ENCODE data around the gene TNS1. TPM values are rescaled to one million over a fixed set of nuclear protein-coding genes. Genes with fewer than 3 reads are reported as not detected.

The TNS1 gene
- total RNA-seq, 1 donor from 2014 or later: 25.1 TPM

DNA sequence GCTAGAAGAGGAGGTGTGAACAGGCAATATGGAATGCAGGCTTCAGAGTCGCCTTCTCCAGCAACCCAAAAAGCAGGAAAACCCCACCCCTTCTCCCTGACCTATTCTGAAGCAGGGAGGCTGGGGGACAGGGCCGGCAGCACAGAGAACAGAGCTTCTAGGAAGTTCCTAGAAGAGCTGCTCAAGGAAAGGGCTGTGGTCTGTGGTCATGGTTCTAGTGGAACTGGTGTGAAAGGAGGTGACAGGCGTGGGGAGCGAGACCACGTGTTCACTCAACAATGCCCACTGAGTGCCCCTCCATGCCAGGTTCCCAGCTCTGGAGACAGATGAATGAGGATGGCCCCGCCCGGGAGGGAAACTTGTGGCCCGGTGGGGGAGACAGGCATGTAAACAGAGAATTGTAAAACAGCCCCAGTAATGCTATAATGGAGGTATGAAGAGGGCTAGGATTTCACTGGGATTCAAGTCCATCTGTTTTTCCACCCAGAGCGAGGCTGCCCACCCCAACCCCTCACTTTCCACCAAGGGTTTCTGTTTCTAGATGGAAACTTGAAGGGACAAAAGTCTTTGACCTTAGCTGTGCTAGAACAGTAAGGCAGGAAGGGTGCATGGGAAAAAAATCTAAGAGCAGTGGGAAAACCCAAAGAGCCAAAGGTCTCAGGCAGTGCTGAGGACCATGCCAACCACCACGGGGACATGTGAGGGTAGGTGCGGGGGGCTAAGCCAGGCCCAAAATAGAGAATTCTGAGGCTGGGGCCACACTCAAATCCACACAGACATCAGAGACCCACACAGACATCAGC is 71.8 kb downstream of the TNS1 start:
- no peak for DNase-seq (ENCODE audit: low read depth)
- TF ChIP-seq, protein P1, sequence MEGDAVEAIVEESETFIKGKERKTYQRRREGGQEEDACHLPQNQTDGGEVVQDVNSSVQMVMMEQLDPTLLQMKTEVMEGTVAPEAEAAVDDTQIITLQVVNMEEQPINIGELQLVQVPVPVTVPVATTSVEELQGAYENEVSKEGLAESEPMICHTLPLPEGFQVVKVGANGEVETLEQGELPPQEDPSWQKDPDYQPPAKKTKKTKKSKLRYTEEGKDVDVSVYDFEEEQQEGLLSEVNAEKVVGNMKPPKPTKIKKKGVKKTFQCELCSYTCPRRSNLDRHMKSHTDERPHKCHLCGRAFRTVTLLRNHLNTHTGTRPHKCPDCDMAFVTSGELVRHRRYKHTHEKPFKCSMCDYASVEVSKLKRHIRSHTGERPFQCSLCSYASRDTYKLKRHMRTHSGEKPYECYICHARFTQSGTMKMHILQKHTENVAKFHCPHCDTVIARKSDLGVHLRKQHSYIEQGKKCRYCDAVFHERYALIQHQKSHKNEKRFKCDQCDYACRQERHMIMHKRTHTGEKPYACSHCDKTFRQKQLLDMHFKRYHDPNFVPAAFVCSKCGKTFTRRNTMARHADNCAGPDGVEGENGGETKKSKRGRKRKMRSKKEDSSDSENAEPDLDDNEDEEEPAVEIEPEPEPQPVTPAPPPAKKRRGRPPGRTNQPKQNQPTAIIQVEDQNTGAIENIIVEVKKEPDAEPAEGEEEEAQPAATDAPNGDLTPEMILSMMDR (conservative IDR thresholded peaks at IDR 0.05; ENCODE audit: low read depth, low read length): no peak
- H3K4me3 ChIP-seq (ENCODE audit: low read depth, low read length): no peak overlapping the region

- DNase-seq (ENCODE audit: low read depth): no peak
- TF ChIP-seq, protein P1 (conservative IDR thresholded peaks at IDR 0.05; ENCODE audit: low read depth, low read length): no peak
- H3K4me3 ChIP-seq (ENCODE audit: low read depth, low read length): no peak overlapping the region
Observed at GRCh38 chr2:217929757-217930707, 72.8 kb downstream of the TNS1 start.

DNA sequence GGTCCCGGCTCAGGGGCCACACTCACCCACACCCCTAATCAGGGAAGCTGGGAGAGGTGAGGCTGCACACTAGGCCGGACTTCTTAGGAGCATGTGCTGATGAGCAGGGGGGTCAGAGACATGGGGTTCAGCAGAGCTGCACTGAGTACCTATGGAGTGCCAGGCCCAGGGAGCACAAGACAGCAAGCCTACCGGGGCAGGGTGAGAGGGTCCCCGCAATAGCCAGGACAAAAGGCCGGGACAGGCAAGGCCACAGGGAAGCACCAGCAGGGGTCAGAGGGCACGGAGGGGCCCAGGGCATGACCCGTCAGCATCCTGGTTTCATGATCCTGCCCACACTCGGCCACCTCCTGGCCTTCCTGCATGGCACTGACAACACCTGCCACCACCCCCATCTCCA is 73.5 kb downstream of the TNS1 start:
- TF ChIP-seq, protein P1 (conservative IDR thresholded peaks at IDR 0.05; ENCODE audit: low read depth, low read length): no peak
- DNase-seq (ENCODE audit: low read depth): no peak
- no peak overlapping the region for H3K4me3 ChIP-seq (ENCODE audit: low read depth, low read length)

DNA sequence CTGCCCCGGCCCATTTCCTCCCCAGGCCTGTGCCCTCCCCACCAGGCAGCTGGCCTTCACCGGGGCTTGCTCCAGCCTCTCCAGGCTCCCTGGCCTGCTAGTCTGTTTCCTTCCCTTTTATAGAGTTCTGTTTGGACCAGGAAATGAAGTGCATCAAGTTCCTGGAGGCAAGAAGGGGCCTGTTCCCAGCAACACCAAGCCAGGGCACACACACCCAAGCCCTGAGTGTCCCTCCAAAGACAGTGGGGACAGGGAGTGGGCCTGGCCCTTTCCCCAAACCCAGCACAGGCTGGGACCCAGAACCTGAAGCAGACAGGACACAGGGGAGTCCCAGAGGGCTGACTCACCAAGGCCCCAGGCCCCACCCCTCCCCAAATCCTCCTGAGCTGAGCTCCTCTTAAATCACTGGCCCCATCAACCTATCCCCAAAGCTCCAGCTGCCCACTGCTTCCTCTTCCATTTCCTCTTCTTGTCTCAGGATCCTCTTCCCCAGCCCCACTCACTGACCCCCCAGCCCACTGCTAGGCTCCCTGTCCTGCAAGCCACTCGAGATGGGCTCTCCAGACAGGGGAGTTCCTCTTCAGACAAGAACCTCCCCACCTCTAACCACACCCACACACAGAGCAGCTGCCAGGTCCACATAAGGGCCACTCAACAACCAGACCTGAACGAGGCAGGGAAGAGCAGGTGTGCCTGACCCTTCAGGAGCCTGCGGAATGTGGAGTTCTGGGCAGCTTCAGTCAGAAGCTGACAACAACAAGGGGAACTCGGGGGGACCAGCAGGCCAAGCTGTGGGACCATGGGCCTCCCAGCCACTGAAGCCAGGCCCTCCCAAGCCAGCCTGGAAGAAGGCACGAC is 74.2 kb downstream of the TNS1 start:
- TF ChIP-seq, protein P1 (conservative IDR thresholded peaks at IDR 0.05; ENCODE audit: low read depth, low read length): no peak
- H3K4me3 ChIP-seq (ENCODE audit: low read depth, low read length): no peak overlapping the region
- no peak for DNase-seq (ENCODE audit: low read depth)

GRCh38 chr2:217927601-217928323 is 75.0 kb downstream of the TNS1 start:
- TF ChIP-seq, protein P1 (conservative IDR thresholded peaks at IDR 0.05; ENCODE audit: low read depth, low read length): no peak
- no peak for DNase-seq (ENCODE audit: low read depth)
- H3K4me3 ChIP-seq (ENCODE audit: low read depth, low read length): no peak overlapping the region

DNA sequence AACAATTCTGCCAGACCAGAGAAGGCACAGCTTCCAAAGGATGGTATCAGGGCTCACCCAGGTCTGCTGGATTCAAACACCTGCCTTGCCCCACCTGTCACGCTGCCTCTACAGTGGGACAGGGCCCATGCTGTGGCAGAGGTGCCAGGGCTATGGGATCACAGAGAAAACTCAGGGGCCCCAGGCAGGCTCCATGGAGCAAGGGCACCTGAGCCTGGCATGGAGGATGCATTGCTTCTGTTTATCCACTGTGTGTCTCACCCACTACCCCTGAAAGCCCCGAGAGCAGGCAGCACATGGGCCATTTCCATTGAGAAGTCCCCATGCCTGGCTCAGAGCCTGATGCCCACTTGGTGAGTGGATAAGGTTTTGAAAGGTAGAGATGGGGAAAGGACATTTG is 76.0 kb downstream of the TNS1 start:
- no peak for DNase-seq (ENCODE audit: low read depth)
- TF ChIP-seq, protein P1 (conservative IDR thresholded peaks at IDR 0.05; ENCODE audit: low read depth, low read length): no peak
- H3K4me3 ChIP-seq (ENCODE audit: low read depth, low read length): no peak overlapping the region

Measured in epithelial cell of proximal tubule (primary cell).